ENCODE measurements around the gene MAOA. TPM values are rescaled to one million over a fixed set of nuclear protein-coding genes. Genes with fewer than 3 reads are reported as not detected.

The MAOA gene
- total RNA-seq, 1 experiment from 2014 or later, result 0.23 TPM

DNA sequence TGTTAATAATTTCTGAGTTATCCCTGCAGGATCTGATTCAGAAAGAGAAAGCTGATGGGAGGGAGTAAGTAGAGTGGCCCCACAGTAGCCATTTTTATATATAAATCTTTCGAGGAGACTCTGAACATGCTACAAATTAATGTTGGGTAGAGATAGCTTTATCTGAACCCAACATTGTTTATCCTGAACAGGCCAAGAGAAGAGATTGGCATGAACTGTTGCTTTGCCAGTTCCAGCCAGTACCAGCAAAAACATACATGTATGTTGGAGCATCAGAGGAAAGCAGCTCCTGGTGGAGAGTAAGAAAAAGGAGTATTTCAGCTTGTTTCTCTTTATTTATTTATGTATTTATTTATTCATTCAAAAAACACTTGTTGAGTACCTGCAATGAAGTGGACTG, 1.6 kb downstream of the MAOA start:
- DNase-seq (ENCODE audit: low read depth, low spot score), result no peak
- Histone ChIP-seq H3K27ac (ENCODE audit: low read length) (no peak overlapping the region), H3K9me3 (ENCODE audit: control insufficient read depth, insufficient read depth, low read depth, low read length) (no peaks in the 10 kb centered on the region), H3K4me3 (ENCODE audit: low read depth in 2 of 2, low read length in 2 of 2) (no peak overlapping the region), H3K4me1 (ENCODE audit: control insufficient read depth, insufficient read depth, low read length) (no peaks in the 10 kb centered on the region), H3K27me3 (ENCODE audit: control insufficient read depth, insufficient read depth, low read length) (no peaks in the 10 kb centered on the region; the same call in 1 of the 2 replicates), H3K36me3 (ENCODE audit: control insufficient read depth, insufficient read depth, low read length) (no peaks in the 10 kb centered on the region; the same call in 1 of the 2 replicates)
- in situ Hi-C loops (cut with HindIII; ENCODE audit: low pct_unique_long_range_greater_than_20kb, low sequenced_read_pairs) (no loop called here), intact Hi-C loops (cut with micrococcal nuclease; ENCODE audit: unreplicated experiment) (no loop called here)
- no peak for TF ChIP-seq TCF7L2 (IDR thresholded peaks at IDR 0.05; ENCODE audit: low read depth, low read length)
- no peak for TF ChIP-seq POLR2AphosphoS5 (IDR thresholded peaks at IDR 0.05; ENCODE audit: low read depth, low read length)
- TF ChIP-seq SIN3A (IDR thresholded peaks at IDR 0.05; ENCODE audit: borderline replicate concordance, insufficient read depth, low read depth, low read length), result no peak
- no TSS peak for BruUV-seq (replicated peaks)
- ChIA-PET CTCF (no interaction called here), POLR2A (no interaction called here)
- ATAC-seq, result no peak

DNA sequence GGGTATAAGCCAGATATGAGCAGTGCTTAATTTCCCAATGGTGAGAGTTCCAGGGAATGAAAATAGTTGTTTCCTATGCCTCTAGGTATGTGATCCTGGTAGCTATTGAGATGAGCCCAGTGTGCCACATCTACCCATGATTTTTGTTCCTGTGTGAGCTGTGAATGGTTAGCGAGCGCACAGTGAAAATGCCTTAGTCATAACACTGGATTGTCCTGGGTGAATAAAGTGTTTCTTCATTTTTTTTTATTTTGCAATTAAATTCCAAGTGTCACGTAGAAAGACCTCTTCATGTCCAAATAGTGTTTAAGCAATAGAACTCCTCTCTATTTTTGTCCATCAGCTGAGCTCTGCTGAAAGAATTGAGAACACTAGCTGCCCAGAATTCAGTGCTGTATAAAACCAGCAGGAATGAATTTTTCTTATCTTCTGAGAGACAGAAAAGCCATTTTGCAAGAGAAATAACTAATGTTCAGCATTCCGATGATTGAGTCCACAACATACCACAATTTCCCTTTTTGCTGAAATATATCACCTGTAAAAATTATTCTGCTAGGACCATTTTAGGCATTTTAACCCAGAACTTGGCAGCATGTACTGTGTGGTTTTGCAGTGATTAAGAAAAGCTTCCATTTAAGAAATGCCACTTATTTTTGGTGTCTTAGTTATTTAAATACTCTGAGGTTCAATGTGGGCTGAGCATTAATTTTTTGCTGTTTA, 5.6 kb downstream of the MAOA start:
- H3K4me3 ChIP-seq (ENCODE audit: low read depth in 2 of 2, low read length in 2 of 2), result no peak overlapping the region
- H3K27me3 ChIP-seq (ENCODE audit: control insufficient read depth, insufficient read depth, low read length), result no peaks in the 10 kb centered on the region; the same call in 1 of the 2 replicates
- intact Hi-C loops (cut with micrococcal nuclease; ENCODE audit: unreplicated experiment), result no loop called here
- ATAC-seq (no peak), DNase-seq (ENCODE audit: low read depth, low spot score) (no peak)
- ChIA-PET POLR2A (no interaction called here), CTCF (no interaction called here)
- no peaks in the 10 kb centered on the region for H3K4me1 ChIP-seq (ENCODE audit: control insufficient read depth, insufficient read depth, low read length)
- TF ChIP-seq, protein P1, sequence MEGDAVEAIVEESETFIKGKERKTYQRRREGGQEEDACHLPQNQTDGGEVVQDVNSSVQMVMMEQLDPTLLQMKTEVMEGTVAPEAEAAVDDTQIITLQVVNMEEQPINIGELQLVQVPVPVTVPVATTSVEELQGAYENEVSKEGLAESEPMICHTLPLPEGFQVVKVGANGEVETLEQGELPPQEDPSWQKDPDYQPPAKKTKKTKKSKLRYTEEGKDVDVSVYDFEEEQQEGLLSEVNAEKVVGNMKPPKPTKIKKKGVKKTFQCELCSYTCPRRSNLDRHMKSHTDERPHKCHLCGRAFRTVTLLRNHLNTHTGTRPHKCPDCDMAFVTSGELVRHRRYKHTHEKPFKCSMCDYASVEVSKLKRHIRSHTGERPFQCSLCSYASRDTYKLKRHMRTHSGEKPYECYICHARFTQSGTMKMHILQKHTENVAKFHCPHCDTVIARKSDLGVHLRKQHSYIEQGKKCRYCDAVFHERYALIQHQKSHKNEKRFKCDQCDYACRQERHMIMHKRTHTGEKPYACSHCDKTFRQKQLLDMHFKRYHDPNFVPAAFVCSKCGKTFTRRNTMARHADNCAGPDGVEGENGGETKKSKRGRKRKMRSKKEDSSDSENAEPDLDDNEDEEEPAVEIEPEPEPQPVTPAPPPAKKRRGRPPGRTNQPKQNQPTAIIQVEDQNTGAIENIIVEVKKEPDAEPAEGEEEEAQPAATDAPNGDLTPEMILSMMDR (IDR thresholded peaks at IDR 0.05), result no peak
- TF ChIP-seq SIN3A (IDR thresholded peaks at IDR 0.05; ENCODE audit: borderline replicate concordance, insufficient read depth, low read depth, low read length), result no peak
- no peak for TF ChIP-seq POLR2AphosphoS5 (IDR thresholded peaks at IDR 0.05; ENCODE audit: low read depth, low read length)
- TF ChIP-seq TCF7L2 (IDR thresholded peaks at IDR 0.05; ENCODE audit: low read depth, low read length), result no peak
- TF ChIP-seq, protein P2, sequence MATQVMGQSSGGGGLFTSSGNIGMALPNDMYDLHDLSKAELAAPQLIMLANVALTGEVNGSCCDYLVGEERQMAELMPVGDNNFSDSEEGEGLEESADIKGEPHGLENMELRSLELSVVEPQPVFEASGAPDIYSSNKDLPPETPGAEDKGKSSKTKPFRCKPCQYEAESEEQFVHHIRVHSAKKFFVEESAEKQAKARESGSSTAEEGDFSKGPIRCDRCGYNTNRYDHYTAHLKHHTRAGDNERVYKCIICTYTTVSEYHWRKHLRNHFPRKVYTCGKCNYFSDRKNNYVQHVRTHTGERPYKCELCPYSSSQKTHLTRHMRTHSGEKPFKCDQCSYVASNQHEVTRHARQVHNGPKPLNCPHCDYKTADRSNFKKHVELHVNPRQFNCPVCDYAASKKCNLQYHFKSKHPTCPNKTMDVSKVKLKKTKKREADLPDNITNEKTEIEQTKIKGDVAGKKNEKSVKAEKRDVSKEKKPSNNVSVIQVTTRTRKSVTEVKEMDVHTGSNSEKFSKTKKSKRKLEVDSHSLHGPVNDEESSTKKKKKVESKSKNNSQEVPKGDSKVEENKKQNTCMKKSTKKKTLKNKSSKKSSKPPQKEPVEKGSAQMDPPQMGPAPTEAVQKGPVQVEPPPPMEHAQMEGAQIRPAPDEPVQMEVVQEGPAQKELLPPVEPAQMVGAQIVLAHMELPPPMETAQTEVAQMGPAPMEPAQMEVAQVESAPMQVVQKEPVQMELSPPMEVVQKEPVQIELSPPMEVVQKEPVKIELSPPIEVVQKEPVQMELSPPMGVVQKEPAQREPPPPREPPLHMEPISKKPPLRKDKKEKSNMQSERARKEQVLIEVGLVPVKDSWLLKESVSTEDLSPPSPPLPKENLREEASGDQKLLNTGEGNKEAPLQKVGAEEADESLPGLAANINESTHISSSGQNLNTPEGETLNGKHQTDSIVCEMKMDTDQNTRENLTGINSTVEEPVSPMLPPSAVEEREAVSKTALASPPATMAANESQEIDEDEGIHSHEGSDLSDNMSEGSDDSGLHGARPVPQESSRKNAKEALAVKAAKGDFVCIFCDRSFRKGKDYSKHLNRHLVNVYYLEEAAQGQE (IDR thresholded peaks at IDR 0.05; ENCODE audit: insufficient read depth in 1 of 2, low read depth in 2 of 2, low read length in 1 of 2), result no peak
- in situ Hi-C loops (cut with HindIII; ENCODE audit: low pct_unique_long_range_greater_than_20kb, low sequenced_read_pairs), result no loop called here
- no peak overlapping the region for H3K27ac ChIP-seq (ENCODE audit: low read length)
- H3K36me3 ChIP-seq (ENCODE audit: control insufficient read depth, insufficient read depth, low read length), result no peaks in the 10 kb centered on the region
- BruUV-seq (replicated peaks), result no TSS peak
- no peaks in the 10 kb centered on the region for H3K9me3 ChIP-seq (ENCODE audit: control insufficient read depth, insufficient read depth, low read depth, low read length)

DNA sequence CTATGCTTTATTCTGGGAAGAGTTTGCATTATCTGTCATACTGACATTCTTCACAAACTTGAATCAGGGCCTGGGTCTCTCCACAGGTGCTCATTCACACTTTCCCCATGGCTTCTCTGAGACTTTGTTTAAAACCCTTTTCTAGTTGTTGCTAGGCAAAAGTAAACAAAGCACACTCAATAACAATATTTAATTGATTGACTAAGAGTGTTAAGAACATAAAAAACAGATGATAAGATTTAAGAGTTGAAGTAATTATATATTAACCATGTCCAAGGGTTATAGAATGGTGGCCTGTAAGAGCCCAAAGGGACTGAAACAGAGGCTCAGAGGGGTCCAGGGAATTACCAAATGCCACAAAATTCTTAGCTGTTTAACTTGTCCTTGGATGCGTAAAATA, 7.1 kb downstream of the MAOA start:
- ATAC-seq, result no peak
- Histone ChIP-seq H3K4me3 (ENCODE audit: low read depth in 2 of 2, low read length in 2 of 2) (no peak overlapping the region), H3K4me1 (ENCODE audit: control insufficient read depth, insufficient read depth, low read length) (no peaks in the 10 kb centered on the region), H3K27ac (ENCODE audit: low read length) (no peak overlapping the region), H3K27me3 (ENCODE audit: control insufficient read depth, insufficient read depth, low read length) (no peaks in the 10 kb centered on the region; the same call in 1 of the 2 replicates), H3K36me3 (ENCODE audit: control insufficient read depth, insufficient read depth, low read length) (no peaks in the 10 kb centered on the region), H3K9me3 (ENCODE audit: control insufficient read depth, insufficient read depth, low read depth, low read length) (no peaks in the 10 kb centered on the region)
- ChIA-PET CTCF (no interaction called here), POLR2A (no interaction called here)
- TF ChIP-seq TCF7L2 (IDR thresholded peaks at IDR 0.05; ENCODE audit: low read depth, low read length) (no peak), POLR2AphosphoS5 (IDR thresholded peaks at IDR 0.05; ENCODE audit: low read depth, low read length) (no peak)
- TF ChIP-seq, protein P1 (IDR thresholded peaks at IDR 0.05), result no peak
- DNase-seq (ENCODE audit: low read depth, low spot score), result no peak
- in situ Hi-C loops (cut with HindIII; ENCODE audit: low pct_unique_long_range_greater_than_20kb, low sequenced_read_pairs), result no loop called here
- no TSS peak for BruUV-seq (replicated peaks)
- intact Hi-C loops (cut with micrococcal nuclease; ENCODE audit: unreplicated experiment), result no loop called here

All from Panc1 (cell line).